ENCODE measurements around the gene ZNF3.

The ZNF3 gene

DNA sequence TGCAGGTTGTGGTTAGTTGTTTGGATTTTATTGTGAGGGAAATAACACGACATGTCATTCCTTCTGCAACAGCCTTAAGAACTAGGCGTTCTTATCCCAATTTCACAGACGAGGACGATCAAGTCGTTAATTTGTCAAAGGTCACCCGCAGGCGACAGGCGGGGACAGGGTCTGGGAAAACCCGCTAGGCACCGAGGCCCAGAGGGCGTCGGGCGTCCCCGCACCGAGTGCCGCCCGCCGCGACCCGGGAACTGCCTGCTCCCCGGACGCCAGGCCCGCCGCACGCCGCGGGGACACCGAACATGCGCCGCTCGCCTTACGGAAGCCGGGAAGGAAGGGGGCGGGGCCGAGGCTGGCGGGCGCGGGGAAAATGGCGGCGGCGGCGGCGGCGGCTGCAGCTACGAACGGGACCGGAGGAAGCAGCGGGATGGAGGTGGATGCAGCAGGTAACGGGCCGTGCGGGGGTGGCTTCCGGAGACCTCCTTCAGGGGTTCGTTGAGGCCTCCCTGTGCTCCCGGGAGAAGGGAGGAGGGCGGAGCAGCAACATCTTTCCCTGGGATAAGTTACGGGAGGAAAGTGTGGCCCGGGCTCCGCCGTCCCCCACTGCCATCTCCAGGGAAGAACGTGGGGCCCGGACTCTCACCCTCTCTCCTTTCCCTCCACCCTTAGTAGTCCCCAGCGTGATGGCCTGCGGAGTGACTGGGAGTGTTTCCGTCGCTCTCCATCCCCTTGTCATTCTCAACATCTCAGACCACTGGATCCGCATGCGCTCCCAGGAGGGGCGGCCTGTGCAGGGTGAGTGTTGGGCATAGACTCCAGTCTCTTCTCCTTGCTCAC, 7.3 kb upstream of the ZNF3 start, which contains the start of gene COPS6:
TSS of gene COPS6 (plus strand) at position 349 of the 837 bp plus-strand sequence. CDS start at position 371, 22 bp downstream.
- peak; percentile 69 to 88 for DNase-seq (ENCODE audit: low read depth in 2 of 2)

GRCh38 chr7:100088095-100088620, 6.6 kb upstream of the ZNF3 start:
- no peak for DNase-seq (ENCODE audit: low read depth in 2 of 2)

GRCh38 chr7:100087055-100087750, 5.7 kb upstream of the ZNF3 start:
- no peak for DNase-seq (ENCODE audit: low read depth in 2 of 2)

- no peak for DNase-seq (ENCODE audit: low read depth in 2 of 2)
Measured at GRCh38 chr7:100085515-100085914, 4.0 kb upstream of the ZNF3 start.

- DNase-seq (ENCODE audit: low read depth in 2 of 2) = no peak
Measured at GRCh38 chr7:100082978-100083377, 1.5 kb upstream of the ZNF3 start.

- DNase-seq (ENCODE audit: low read depth in 2 of 2) = no peak
Measured at GRCh38 chr7:100080907-100081534, 502 bp downstream of the ZNF3 start.

DNA sequence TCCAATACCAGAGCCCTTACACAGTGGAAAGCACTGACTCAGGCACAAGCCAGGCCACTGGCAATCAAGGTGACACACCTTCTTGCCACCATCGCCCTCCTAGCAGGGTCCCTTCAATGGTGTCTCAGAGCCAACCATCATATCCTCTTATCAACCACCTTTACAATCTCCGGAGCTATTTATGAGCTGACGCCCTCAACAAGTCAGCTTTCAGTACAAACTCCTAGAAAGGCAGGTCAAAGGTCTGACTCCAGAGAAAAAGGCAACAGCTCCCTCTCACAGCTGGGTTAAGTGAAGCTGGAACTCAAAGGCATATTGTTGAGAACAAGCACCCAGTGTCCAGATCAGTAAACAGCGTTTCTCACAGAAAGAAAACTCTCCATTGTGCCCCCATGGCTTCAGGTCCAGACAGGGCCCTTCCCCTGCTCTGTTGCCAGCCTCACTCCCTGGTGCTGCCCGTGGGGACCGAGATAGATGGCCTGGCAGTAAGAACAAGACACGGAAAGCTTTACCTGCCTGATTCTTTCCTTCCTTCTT, 2.4 kb downstream of the ZNF3 start:
- DNase-seq (ENCODE audit: low read depth in 2 of 2) = no peak

- DNase-seq (ENCODE audit: low read depth in 2 of 2) = no peak
Measured at GRCh38 chr7:100077205-100077604, 4.3 kb downstream of the ZNF3 start.

GRCh38 chr7:100075418-100075817, 6.1 kb downstream of the ZNF3 start:
- no peak for DNase-seq (ENCODE audit: low read depth in 2 of 2)

GRCh38 chr7:100074841-100075240, 6.7 kb downstream of the ZNF3 start:
- no peak for DNase-seq (ENCODE audit: low read depth in 2 of 2)

- DNase-seq (ENCODE audit: low read depth in 2 of 2) = no peak
Measured at GRCh38 chr7:100072462-100072861, 9.1 kb downstream of the ZNF3 start.

DNA sequence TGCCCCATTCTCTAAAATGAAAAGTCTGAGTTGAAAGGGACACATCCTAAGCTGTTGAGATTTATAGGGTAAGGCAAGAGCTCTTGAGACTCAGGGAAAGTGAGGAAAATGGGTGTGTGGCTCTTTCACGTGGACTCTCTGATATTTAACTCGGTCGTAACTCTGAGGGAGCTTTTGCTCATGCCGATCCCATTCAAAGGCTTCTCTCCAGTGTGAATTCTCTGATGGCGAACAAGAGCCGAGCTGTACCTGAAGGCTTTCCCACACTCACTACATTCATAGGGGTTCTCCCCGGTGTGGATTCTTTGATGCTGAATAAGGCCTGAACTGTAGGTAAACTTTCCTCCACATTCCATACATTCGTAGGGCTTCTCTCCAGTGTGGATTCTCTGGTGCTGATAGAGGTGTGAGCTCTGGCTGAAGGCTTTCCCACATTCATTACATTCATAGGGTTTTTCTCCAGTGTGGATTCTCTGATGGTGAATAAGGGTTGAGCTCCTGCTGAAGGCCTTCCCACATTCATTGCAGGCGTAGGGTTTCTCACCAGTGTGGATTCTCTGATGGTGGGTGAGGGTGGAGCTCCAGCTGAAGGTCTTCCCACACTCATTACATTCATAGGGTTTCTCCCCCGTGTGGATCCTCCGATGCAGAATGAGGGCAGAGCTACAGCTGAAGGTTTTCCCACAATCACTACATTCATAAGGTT, 10.4 kb downstream of the ZNF3 start:
- DNase-seq (ENCODE audit: low read depth in 2 of 2) = no peak

- no peak for DNase-seq (ENCODE audit: low read depth in 2 of 2)
Measured at GRCh38 chr7:100069991-100070390, 11.5 kb downstream of the ZNF3 start.

DNA sequence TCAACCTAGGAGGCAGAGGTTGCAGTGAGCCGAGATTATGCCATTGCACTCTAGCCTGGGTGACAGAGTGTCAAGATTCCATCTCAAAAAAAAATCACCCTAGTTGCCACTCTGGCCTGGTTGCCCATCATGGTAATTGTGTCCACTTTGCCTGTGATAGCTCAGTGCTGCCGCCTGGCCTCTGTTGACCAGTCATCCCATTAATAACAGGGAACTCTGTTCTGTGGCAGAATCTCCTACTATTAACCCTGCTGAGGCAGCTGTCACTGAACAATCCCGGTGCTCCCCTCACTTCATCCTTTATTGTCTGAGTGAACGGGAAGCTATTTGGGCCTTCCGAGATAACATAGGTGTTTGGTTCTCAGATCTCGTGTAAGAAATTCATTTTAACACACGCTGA, 14.6 kb downstream of the ZNF3 start:
- DNase-seq (ENCODE audit: low read depth in 2 of 2) = no peak

GRCh38 chr7:100065452-100066186, 15.9 kb downstream of the ZNF3 start:
- no peak for DNase-seq (ENCODE audit: low read depth in 2 of 2)

- DNase-seq (ENCODE audit: low read depth in 2 of 2) = no peak
Measured at GRCh38 chr7:100064162-100064561, 17.4 kb downstream of the ZNF3 start.

- DNase-seq (ENCODE audit: low read depth in 2 of 2) = no peak
Measured at GRCh38 chr7:100063376-100063775, 18.1 kb downstream of the ZNF3 start.

DNA sequence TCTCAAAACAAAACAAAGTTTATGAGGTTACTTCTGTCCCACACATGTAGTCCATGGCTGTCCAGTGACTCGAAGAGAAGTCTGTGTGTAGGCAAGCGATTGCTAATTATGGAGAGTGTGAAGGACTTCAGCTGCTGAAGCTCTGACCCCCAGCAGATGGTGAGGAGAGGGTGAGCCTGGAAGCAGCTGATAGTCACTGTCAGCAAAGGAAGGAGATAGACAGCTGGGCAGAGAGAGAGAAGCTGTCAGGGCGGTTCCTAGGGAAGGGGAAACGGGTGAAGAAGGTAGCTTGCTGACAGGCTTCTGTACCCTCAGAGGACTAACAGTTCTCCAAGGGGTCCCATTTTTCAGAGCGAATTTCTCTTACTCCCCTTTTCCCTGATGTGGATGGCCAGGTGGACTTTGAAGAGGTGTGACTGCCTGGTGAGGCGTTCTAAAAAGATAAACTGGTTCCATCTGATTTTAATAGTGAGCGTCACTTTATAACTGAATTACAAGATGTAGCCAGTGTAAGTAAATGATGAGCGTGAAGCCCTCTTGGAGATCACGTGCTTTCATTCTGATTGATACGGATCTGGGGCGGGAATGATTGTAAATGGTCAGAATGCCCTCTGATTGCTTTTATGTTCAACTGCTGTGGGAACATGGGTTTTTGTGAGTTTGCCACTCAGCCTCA, 19.9 kb downstream of the ZNF3 start:
- DNase-seq (ENCODE audit: low read depth in 2 of 2) = no peak

GRCh38 chr7:100059251-100059739, 22.2 kb downstream of the ZNF3 start:
- no peak for DNase-seq (ENCODE audit: low read depth in 2 of 2)

GRCh38 chr7:100057006-100057405, 24.5 kb downstream of the ZNF3 start:
- no peak for DNase-seq (ENCODE audit: low read depth in 2 of 2)
